ENCODE data around the gene HRH4. TPM values are rescaled to one million over a fixed set of nuclear protein-coding genes. Genes with fewer than 3 reads are reported as not detected.
A peak's percentile ranks its signal among the peaks of the same experiment; 100 is the strongest.

HRH4 gene
- total RNA-seq (2014; rRNA removed; shearing (Covaris generic)) = 0.06 TPM in 1 of 2 replicates, not detected in the other

- no peak for DNase-seq (ENCODE audit: low read depth)
These were observed at the start of gene HRH4 for GRCh38 chr18:24460388-24460787. Gene HRH4 (plus strand): TSS chr18:24460637. CDS start chr18:24460729, 92 bp downstream.

- DNase-seq (ENCODE audit: low read depth) = no peak
These were observed 47.3 kb upstream of the HRH4 start for GRCh38 chr18:24413148-24413547.

- DNase-seq (ENCODE audit: low read depth) = no peak
These were observed 46.0 kb upstream of the HRH4 start for GRCh38 chr18:24414349-24415003.

GRCh38 chr18:24417480-24417879 is 43.0 kb upstream of the HRH4 start:
- no peak for DNase-seq (ENCODE audit: low read depth)

- DNase-seq (ENCODE audit: low read depth) = no peak
These were observed 39.9 kb upstream of the HRH4 start for GRCh38 chr18:24420551-24420950.

- DNase-seq (ENCODE audit: low read depth) = no peak
These were observed 38.6 kb upstream of the HRH4 start for GRCh38 chr18:24421831-24422230.

GRCh38 chr18:24426073-24426397 is 34.4 kb upstream of the HRH4 start:
- no peak for DNase-seq (ENCODE audit: low read depth)

GRCh38 chr18:24426398-24427294 is 33.8 kb upstream of the HRH4 start, which contains the start of gene IMPACT:
Gene IMPACT (plus strand): TSS chr18:24426670. CDS start chr18:24426757, 87 bp downstream.
- peak; percentile 90 for DNase-seq (ENCODE audit: low read depth)

GRCh38 chr18:24427484-24427883 is 33.0 kb upstream of the HRH4 start:
- peak; percentile 9 for DNase-seq (ENCODE audit: low read depth)

- no peak for DNase-seq (ENCODE audit: low read depth)
These were observed 31.7 kb upstream of the HRH4 start for GRCh38 chr18:24428709-24429108.

GRCh38 chr18:24429188-24429587 is 31.2 kb upstream of the HRH4 start:
- no peak for DNase-seq (ENCODE audit: low read depth)

- DNase-seq (ENCODE audit: low read depth) = no peak
These were observed 27.8 kb upstream of the HRH4 start for GRCh38 chr18:24432618-24433017.

- no peak for DNase-seq (ENCODE audit: low read depth)
These were observed 23.5 kb upstream of the HRH4 start for GRCh38 chr18:24436939-24437338.

- no peak for DNase-seq (ENCODE audit: low read depth)
These were observed 16.6 kb upstream of the HRH4 start for GRCh38 chr18:24443870-24444269.

- no peak for DNase-seq (ENCODE audit: low read depth)
These were observed 14.0 kb upstream of the HRH4 start for GRCh38 chr18:24446453-24446852.

GRCh38 chr18:24446953-24447538 is 13.4 kb upstream of the HRH4 start:
- no peak for DNase-seq (ENCODE audit: low read depth)

GRCh38 chr18:24447961-24448360 is 12.5 kb upstream of the HRH4 start:
- DNase-seq (ENCODE audit: low read depth) = no peak

GRCh38 chr18:24456549-24456948 is 3.9 kb upstream of the HRH4 start:
- no peak for DNase-seq (ENCODE audit: low read depth)

GRCh38 chr18:24459772-24460171 is 665 bp upstream of the HRH4 start:
- DNase-seq (ENCODE audit: low read depth) = no peak

- no peak for DNase-seq (ENCODE audit: low read depth)
These were observed 1.6 kb downstream of the HRH4 start for GRCh38 chr18:24461996-24462395.

- DNase-seq (ENCODE audit: low read depth) = no peak
These were observed 2.7 kb downstream of the HRH4 start for GRCh38 chr18:24462838-24463775.

GRCh38 chr18:24465486-24465885 is 5.0 kb downstream of the HRH4 start:
- no peak for DNase-seq (ENCODE audit: low read depth)

Measured in Daoy (cell line).